A673 (cell line): ENCODE measurements around the gene BMPR1B. TPM values are rescaled to one million over a fixed set of nuclear protein-coding genes. Genes with fewer than 3 reads are reported as not detected.

Source experiments
- BruUV-seq: library from RNA; stranded (reverse); fragments of 400-500 nt; replicated peaks from 2 replicates; lab custom pipeline; 2021; lab: Mats Ljungman, UMichigan
- CTCF ChIA-PET: fragments of 300-600 bp; sonication (Branson Sonifier 250); formaldehyde crosslinking; loops from one replicate; lab custom pipeline; 2022; ENCODE audit warnings: antibody characterized with exemption; lab: Charles Lee
- POLR2A ChIA-PET: fragments of 300-600 bp; sonication (Branson Sonifier 250); formaldehyde crosslinking; loops from one replicate; lab custom pipeline; 2022; ENCODE audit warnings: antibody characterized with exemption; ENCODE audit not compliant: low non-redundant PET; lab: Charles Lee
- DNase-seq: peaks from one replicate; pipeline ENCODE4 v3.0.0-alpha.2; 2015; ENCODE audit warnings: low spot score
- H3K27ac ChIP-seq: fragments of 200-600 bp; sonication (generic); 2 replicates; pipeline ENCODE4 v1.5.1; 2016; ENCODE audit warnings: mixed run types, low read depth, mild to moderate bottlenecking, mixed read lengths, antibody characterized with exemption, low read length; ENCODE audit not compliant: poor library complexity, severe bottlenecking
- H3K27me3 ChIP-seq: fragments of 200-600 bp; sonication (generic); replicated peaks from 2 replicates; pipeline ENCODE4 v1.6.1; 2017; ENCODE audit warnings: mixed run types, low read depth, mild to moderate bottlenecking, mixed read lengths, antibody characterized with exemption, low read length; ENCODE audit not compliant: insufficient read depth, poor library complexity
- H3K36me3 ChIP-seq: fragments of 200-600 bp; sonication (generic); 2 replicates; pipeline ENCODE4 v1.6.1; 2016; ENCODE audit warnings: mixed run types, mild to moderate bottlenecking, mixed read lengths, antibody characterized with exemption, low read length; ENCODE audit not compliant: insufficient read depth, poor library complexity, severe bottlenecking
- H3K4me1 ChIP-seq: fragments of 200-600 bp; sonication (generic); 2 replicates; pipeline ENCODE4 v1.6.1; 2017; ENCODE audit warnings: mixed run types, mild to moderate bottlenecking, mixed read lengths, antibody characterized with exemption, low read length; ENCODE audit not compliant: insufficient read depth, poor library complexity, severe bottlenecking
- H3K4me3 ChIP-seq: fragments of 200-600 bp; sonication (generic); 2 replicates; pipeline ENCODE4 v1.5.1; 2016; ENCODE audit warnings: low read depth, mixed run types, mild to moderate bottlenecking, mixed read lengths, low read length; ENCODE audit not compliant: poor library complexity, severe bottlenecking
- H3K9me3 ChIP-seq: fragments of 200-600 bp; sonication (generic); 2 replicates; pipeline ENCODE4 v1.6.1; 2016; ENCODE audit warnings: mixed run types, low read depth, mild to moderate bottlenecking, mixed read lengths, antibody characterized with exemption, low read length; ENCODE audit not compliant: poor library complexity, severe bottlenecking
- EZH2 ChIP-seq: fragments of 200-600 bp; sonication (generic); IDR thresholded peaks from 2 replicates; pipeline ENCODE4 v1.6.1; 2017; ENCODE audit warnings: borderline replicate concordance, low read depth, mild to moderate bottlenecking, mixed read lengths, antibody characterized with exemption, low read length; ENCODE audit not compliant: poor library complexity, severe bottlenecking
- intact Hi-C: fragments of 100-400 bp; cut with micrococcal nuclease; formaldehyde crosslinking; loops from one replicate; pipeline ENCODE4 v1.10.0; 2022; ENCODE audit not compliant: unreplicated experiment
- total RNA-seq: library from RNA; stranded (reverse); gene quantifications from 2 replicates; pipeline ENCODE4 v1.2.3, GENCODE V29; 2021
- TF ChIP-seq, protein P1 (sequence below): fragments of 300-800, 200-600 bp; sonication (generic); conservative IDR thresholded peaks from 2 replicates; pipeline ENCODE4 v1.5.1; 2017; ENCODE audit warnings: low read depth, mild to moderate bottlenecking, antibody characterized with exemption, low read length, moderate library complexity, mixed read lengths

The BMPR1B gene
- total RNA-seq, 1 experiment from 2014 or later, result 2.2 TPM

GRCh38 chr4:94924566-94924965, 166.8 kb downstream of the BMPR1B start:
- no peak for DNase-seq
- TF ChIP-seq EZH2, result no peak
- TF ChIP-seq, protein P1, sequence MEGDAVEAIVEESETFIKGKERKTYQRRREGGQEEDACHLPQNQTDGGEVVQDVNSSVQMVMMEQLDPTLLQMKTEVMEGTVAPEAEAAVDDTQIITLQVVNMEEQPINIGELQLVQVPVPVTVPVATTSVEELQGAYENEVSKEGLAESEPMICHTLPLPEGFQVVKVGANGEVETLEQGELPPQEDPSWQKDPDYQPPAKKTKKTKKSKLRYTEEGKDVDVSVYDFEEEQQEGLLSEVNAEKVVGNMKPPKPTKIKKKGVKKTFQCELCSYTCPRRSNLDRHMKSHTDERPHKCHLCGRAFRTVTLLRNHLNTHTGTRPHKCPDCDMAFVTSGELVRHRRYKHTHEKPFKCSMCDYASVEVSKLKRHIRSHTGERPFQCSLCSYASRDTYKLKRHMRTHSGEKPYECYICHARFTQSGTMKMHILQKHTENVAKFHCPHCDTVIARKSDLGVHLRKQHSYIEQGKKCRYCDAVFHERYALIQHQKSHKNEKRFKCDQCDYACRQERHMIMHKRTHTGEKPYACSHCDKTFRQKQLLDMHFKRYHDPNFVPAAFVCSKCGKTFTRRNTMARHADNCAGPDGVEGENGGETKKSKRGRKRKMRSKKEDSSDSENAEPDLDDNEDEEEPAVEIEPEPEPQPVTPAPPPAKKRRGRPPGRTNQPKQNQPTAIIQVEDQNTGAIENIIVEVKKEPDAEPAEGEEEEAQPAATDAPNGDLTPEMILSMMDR, result no peak
- no peaks in the 10 kb centered on the region for H3K36me3 ChIP-seq
- peaks cover 5% of the 10 kb centered on the region for H3K4me1 ChIP-seq
- no TSS peak for BruUV-seq
- no peaks in the 10 kb centered on the region for H3K9me3 ChIP-seq
- ChIA-PET POLR2A (no interaction called here), CTCF (no interaction called here)
- intact Hi-C loops, result no loop called here
- H3K27ac ChIP-seq, result no peak overlapping the region
- H3K27me3 ChIP-seq, result no peaks in the 10 kb centered on the region
- H3K4me3 ChIP-seq, result no peak overlapping the region

DNA sequence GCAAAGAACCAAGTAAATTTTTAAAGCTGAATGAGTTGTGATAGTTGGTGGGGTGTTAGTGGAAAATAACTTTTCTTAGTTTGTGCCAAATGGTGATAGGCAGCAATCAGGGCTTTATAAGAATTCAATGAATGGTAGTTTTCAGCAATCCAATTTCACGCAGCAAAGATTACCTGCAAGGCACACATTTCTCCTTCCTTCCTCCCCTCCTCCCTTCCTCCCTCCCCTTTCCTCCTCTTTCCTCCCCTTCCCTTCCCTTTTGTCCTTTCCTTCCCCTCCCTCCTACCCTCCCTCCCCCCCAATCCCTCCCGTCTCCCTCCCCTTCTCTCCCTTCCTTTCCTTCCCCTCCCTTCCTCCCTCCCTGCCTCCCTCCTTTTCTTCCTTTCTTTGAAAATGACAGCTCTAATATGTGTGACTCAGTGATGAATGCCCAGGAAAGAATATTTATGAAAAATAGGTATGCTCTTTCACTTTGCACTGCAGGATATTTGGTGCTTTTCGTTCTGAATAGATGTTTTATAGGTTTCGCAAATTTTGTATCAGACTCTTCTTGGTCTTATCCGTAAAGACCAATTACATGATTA, 168.1 kb downstream of the BMPR1B start:
- no peak overlapping the region for H3K27ac ChIP-seq
- ChIA-PET CTCF (interaction anchor here (0.6 kb wide), 1 partner anchor 201 kb away, joined by 3 read pairs; no protein-coding TSS in a partner anchor), POLR2A (no interaction called here)
- no TSS peak for BruUV-seq
- no peaks in the 10 kb centered on the region for H3K36me3 ChIP-seq
- H3K27me3 ChIP-seq, result no peaks in the 10 kb centered on the region
- no peak overlapping the region for H3K4me3 ChIP-seq
- TF ChIP-seq EZH2, result no peak
- TF ChIP-seq, protein P1, result no peak
- peak; percentile 33 for DNase-seq
- no peaks in the 10 kb centered on the region for H3K9me3 ChIP-seq
- intact Hi-C loops, result no loop called here
- H3K4me1 ChIP-seq, result peaks cover 5% of the 10 kb centered on the region

DNA sequence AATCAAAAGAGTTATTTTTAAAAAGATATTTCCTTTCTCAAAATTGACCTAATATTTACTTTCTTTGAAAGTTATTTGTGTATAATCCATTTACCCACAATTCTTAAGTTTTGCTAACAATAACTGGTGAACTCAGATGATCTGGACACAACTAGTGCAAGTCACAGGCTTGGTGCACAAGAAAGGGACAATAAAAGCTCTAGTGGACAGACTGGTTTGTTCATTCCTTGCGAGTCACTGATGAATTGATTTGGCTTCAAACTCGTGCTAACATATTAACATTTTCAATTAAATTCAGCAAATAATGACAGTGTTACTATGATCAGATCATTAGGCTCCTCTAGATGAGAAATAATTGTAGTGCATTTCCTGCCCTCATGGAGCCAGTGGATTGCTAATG, 169.2 kb downstream of the BMPR1B start:
- H3K27ac ChIP-seq, result no peak overlapping the region
- no TSS peak for BruUV-seq

More for the DNA sequence above, 169.2 kb downstream of the BMPR1B start:
- Histone ChIP-seq H3K27me3 (no peaks in the 10 kb centered on the region), H3K36me3 (no peaks in the 10 kb centered on the region), H3K4me3 (no peak overlapping the region), H3K4me1 (peaks cover 5% of the 10 kb centered on the region), H3K9me3 (no peaks in the 10 kb centered on the region)
- ChIA-PET CTCF (no interaction called here), POLR2A (no interaction called here)
- TF ChIP-seq EZH2, result no peak
- TF ChIP-seq, protein P1, result no peak
- DNase-seq, result no peak
- intact Hi-C loops, result no loop called here
